GM19240 (cell line): ENCODE measurements around the gene DYNC2H1.

Experiments used
- DNase-seq: peaks from one replicate; pipeline ENCODE4 v3.0.0; 2011; ENCODE audit warnings: low spot score; ENCODE audit not compliant: insufficient read length

DYNC2H1 gene

GRCh38 chr11:103529181-103529684, 420.0 kb downstream of the DYNC2H1 start:
- DNase-seq, result no peak
